ENCODE data around the gene LTBR. TPM values are rescaled to one million over a fixed set of nuclear protein-coding genes. Genes with fewer than 3 reads are reported as not detected.

LTBR gene
- polyA plus RNA-seq, 3 donors: 56.4 to 108 (median 60.6) TPM

DNA sequence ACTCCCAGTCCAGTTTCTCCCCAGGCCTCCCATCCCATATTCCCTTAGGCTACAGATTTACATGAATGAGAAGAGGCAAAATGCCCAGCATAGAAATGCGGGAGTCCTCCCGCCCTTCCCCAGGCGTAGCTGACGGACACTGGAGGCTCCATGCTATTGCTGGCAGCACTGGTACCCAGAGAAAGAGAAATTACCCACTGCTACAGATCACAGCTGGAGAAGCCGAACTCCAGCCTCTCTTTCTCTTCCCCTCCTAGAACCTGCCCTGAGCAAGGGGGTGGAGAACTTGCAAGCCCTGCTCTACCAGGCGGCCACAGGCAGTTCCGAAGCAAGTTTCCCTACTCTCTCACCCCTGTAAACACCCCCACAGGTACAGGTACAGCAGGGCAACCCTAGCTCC lies 3.6 kb downstream of the LTBR start:
- peaks cover 71% of the 10 kb centered on the region for H3K79me2 ChIP-seq (ENCODE audit: insufficient read depth, low read length)
- TF ChIP-seq CTCF (IDR thresholded peaks at IDR 0.05): no peak

DNA sequence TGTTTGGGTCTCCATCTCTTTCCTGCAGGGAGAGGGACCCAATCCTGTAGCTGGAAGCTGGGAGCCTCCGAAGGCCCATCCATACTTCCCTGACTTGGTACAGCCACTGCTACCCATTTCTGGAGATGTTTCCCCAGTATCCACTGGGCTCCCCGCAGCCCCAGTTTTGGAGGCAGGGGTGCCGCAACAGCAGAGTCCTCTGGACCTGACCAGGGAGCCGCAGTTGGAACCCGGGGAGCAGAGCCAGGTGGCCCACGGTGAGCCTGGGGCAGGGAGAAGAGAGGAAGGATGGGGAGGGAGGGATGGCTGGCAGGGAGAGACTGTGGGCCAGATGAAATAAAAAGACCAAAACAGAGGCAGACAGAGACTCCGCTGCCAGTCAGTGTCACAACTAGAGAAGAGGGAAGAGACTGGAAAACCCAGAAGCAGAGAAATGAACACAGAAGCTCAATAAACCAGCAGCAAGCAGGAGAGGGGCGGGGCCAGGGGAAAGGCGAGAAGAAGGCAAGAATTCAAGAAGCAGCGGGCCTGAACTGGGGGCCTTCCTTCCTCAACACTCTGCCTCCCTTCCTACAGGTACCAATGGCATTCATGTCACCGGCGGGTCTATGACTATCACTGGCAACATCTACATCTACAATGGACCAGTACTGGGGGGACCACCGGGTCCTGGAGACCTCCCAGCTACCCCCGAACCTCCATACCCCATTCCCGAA lies 6.3 kb downstream of the LTBR start:
- H3K9me3 Mint-ChIP-seq: no peaks in the 10 kb centered on the region
- peaks cover 50 to 75% of the 10 kb centered on the region in 2 donors for H3K36me3 Mint-ChIP-seq
- no peak overlapping the region for H3K4me2 ChIP-seq (replicated peaks; ENCODE audit: extremely low read depth, low read length, poor library complexity, severe bottlenecking)
- peaks cover 49 to 73% of the 10 kb centered on the region in 2 donors for H3K4me1 ChIP-seq (ENCODE audit: control insufficient read depth in 1 of 2, insufficient read depth in 2 of 2, low read length in 2 of 2)
- H3K4me3 Mint-ChIP-seq: no peak overlapping the region
- peaks cover 82% of the 10 kb centered on the region for H3K4me1 Mint-ChIP-seq
- peaks cover 57 to 72% of the 10 kb centered on the region in 2 donors for H3K36me3 ChIP-seq (replicated peaks in 1 of 2; ENCODE audit: control insufficient read depth in 1 of 2, insufficient read depth in 2 of 2, low read length in 2 of 2)
- H3K27ac Mint-ChIP-seq: peak overlapping the region in 5 of 7 donors; percentile 37 to 83 (median 81)
- peaks cover 0 to 5% (median 0%) of the 10 kb centered on the region in 3 donors for H3K27me3 Mint-ChIP-seq (ENCODE audit: low read depth in 3 of 3)
- WGBS (ENCODE audit: insufficient coverage): 88% methylated on average over 12 of the region's 15 CpGs
- no peak for DNase-seq
- intact Hi-C loops (cut with micrococcal nuclease): no loop called here
- H4K20me1 ChIP-seq (ENCODE audit: insufficient read depth, low read length): peaks cover 83% of the 10 kb centered on the region
- H2AFZ ChIP-seq (ENCODE audit: insufficient read depth, low read depth, low read length, poor library complexity, severe bottlenecking): no peak overlapping the region
- no peak overlapping the region for H3K4me3 ChIP-seq (replicated peaks in 1 of 3; ENCODE audit: low read depth in 2 of 3, low read length in 3 of 3)
- H3K27ac ChIP-seq (ENCODE audit: low read depth in 1 of 2, low read length in 2 of 2): peak overlapping the region in 1 of 2 donors; percentile 26
- H3K27me3 ChIP-seq (ENCODE audit: control insufficient read depth in 2 of 2, insufficient read depth in 2 of 2, low read length in 2 of 2): no peaks in the 10 kb centered on the region
- no peaks in the 10 kb centered on the region for H3K9me3 ChIP-seq (replicated peaks in 1 of 2; ENCODE audit: control insufficient read depth in 1 of 2, insufficient read depth in 1 of 2, low read length in 2 of 2)
- no peak for TF ChIP-seq CTCF (IDR thresholded peaks at IDR 0.05)
- H3K79me2 ChIP-seq (ENCODE audit: insufficient read depth, low read length): peaks cover 47% of the 10 kb centered on the region
- H3K9ac ChIP-seq (ENCODE audit: insufficient read depth, low read length, poor library complexity, severe bottlenecking): no peak overlapping the region

More for the DNA sequence above, 3.6 kb downstream of the LTBR start:
- H3K36me3 Mint-ChIP-seq: peaks cover 49 to 65% of the 10 kb centered on the region in 2 donors
- Histone ChIP-seq H3K36me3 (replicated peaks in 1 of 2; ENCODE audit: control insufficient read depth in 1 of 2, insufficient read depth in 2 of 2, low read length in 2 of 2) (peaks cover 57 to 62% of the 10 kb centered on the region in 2 donors), H2AFZ (ENCODE audit: insufficient read depth, low read depth, low read length, poor library complexity, severe bottlenecking) (no peak overlapping the region), H3K27me3 (ENCODE audit: control insufficient read depth in 2 of 2, insufficient read depth in 2 of 2, low read length in 2 of 2) (no peaks in the 10 kb centered on the region), H3K27ac (ENCODE audit: low read depth in 1 of 2, low read length in 2 of 2) (peak overlapping the region in 1 of 2 donors; percentile 9), H3K4me2 (replicated peaks; ENCODE audit: extremely low read depth, low read length, poor library complexity, severe bottlenecking) (no peak overlapping the region), H3K9me3 (replicated peaks in 1 of 2; ENCODE audit: control insufficient read depth in 1 of 2, insufficient read depth in 1 of 2, low read length in 2 of 2) (no peaks in the 10 kb centered on the region), H3K4me3 (replicated peaks in 1 of 3; ENCODE audit: low read depth in 2 of 3, low read length in 3 of 3) (no peak overlapping the region), H4K20me1 (ENCODE audit: insufficient read depth, low read length) (peaks cover 78% of the 10 kb centered on the region), H3K4me1 (ENCODE audit: control insufficient read depth in 1 of 2, insufficient read depth in 2 of 2, low read length in 2 of 2) (peaks cover 54 to 77% of the 10 kb centered on the region in 2 donors), H3K9ac (ENCODE audit: insufficient read depth, low read length, poor library complexity, severe bottlenecking) (no peak overlapping the region)
- H3K4me3 Mint-ChIP-seq: no peak overlapping the region
- peaks cover 85% of the 10 kb centered on the region for H3K4me1 Mint-ChIP-seq
- H3K27me3 Mint-ChIP-seq (ENCODE audit: low read depth in 3 of 3): peaks cover 0 to 3% (median 0%) of the 10 kb centered on the region in 3 donors
- H3K9me3 Mint-ChIP-seq: no peaks in the 10 kb centered on the region
- no peak for DNase-seq
- H3K27ac Mint-ChIP-seq: peak overlapping the region in 2 of 7 donors; percentile 22 to 60
- intact Hi-C loops (cut with micrococcal nuclease): no loop called here
- WGBS (ENCODE audit: insufficient coverage): 92% methylated on average over 3 of the region's 7 CpGs

Measured in CD14-positive monocyte (primary cell).